GM19351 (cell line): ENCODE measurements around the gene RIMS4.
"Not testable (repeated sequence)": the region's sequence is repeated elsewhere in the genome, so short reads cannot be mapped to it uniquely, and the experiment has no call there.

ENCODE experiments used
- ATAC-seq: cut with Tn5 transposase; IDR thresholded peaks from one replicate; pipeline ENCODE4 v1.9.1; 2021; ENCODE audit warnings: mild to moderate bottlenecking, moderate library complexity; ENCODE audit not compliant: unreplicated experiment

The RIMS4 gene

GRCh38 chr20:44765701-44766347, 44.5 kb downstream of the RIMS4 start:
- ATAC-seq: no peak

GRCh38 chr20:44765091-44765490, 45.3 kb downstream of the RIMS4 start:
- no peak for ATAC-seq

- ATAC-seq: not testable (repeated sequence)
Observed at GRCh38 chr20:44763798-44764197, 46.5 kb downstream of the RIMS4 start.

- ATAC-seq: no peak
Observed at GRCh38 chr20:44762466-44763140, 47.7 kb downstream of the RIMS4 start.

GRCh38 chr20:44761423-44761822, 48.9 kb downstream of the RIMS4 start:
- ATAC-seq: no peak

- no peak for ATAC-seq
Observed at GRCh38 chr20:44759595-44759994, 50.8 kb downstream of the RIMS4 start.

- no peak for ATAC-seq
Observed at GRCh38 chr20:44758247-44759101, 51.9 kb downstream of the RIMS4 start.

- ATAC-seq: no peak
Observed at GRCh38 chr20:44756956-44757355, 53.4 kb downstream of the RIMS4 start.

- no peak for ATAC-seq
Observed at GRCh38 chr20:44756011-44756688, 54.2 kb downstream of the RIMS4 start.

GRCh38 chr20:44754554-44754953, 55.8 kb downstream of the RIMS4 start:
- ATAC-seq: no peak

GRCh38 chr20:44752099-44752931, 58.0 kb downstream of the RIMS4 start:
- ATAC-seq: no peak

- no peak for ATAC-seq
Observed at GRCh38 chr20:44750081-44750805, 60.1 kb downstream of the RIMS4 start.

GRCh38 chr20:44748005-44748370, 62.4 kb downstream of the RIMS4 start:
- ATAC-seq: no peak

- ATAC-seq: peak; percentile 58
Observed at GRCh38 chr20:44747166-44748004, 63.0 kb downstream of the RIMS4 start.

- no peak for ATAC-seq
Observed at GRCh38 chr20:44746367-44747165, 63.8 kb downstream of the RIMS4 start.

GRCh38 chr20:44745598-44746366, 64.6 kb downstream of the RIMS4 start, which contains the start of gene KCNK15:
Gene KCNK15, plus strand, starts transcription at chr20:44745865. Its CDS starts 46 bp downstream, at chr20:44745911.
- no peak for ATAC-seq

GRCh38 chr20:44745122-44745597, 65.2 kb downstream of the RIMS4 start:
- ATAC-seq: no peak
